ENCODE results near the gene NRIP1. TPM values are rescaled to one million over a fixed set of nuclear protein-coding genes. Genes with fewer than 3 reads are reported as not detected.

The NRIP1 gene
- total RNA-seq, 6 experiments from 2014 or later: 39.1 to 56.6 (median 52.3) TPM

GRCh38 chr21:15051644-15052458, 12.9 kb downstream of the NRIP1 start:
- peak overlapping the region; percentile 31; the same call in 1 of the 2 replicates for H3K4me3 Mint-ChIP-seq
- peaks cover 81% of the 10 kb centered on the region for H3K4me1 Mint-ChIP-seq (ENCODE audit: low read depth)
- H3K36me3 Mint-ChIP-seq (ENCODE audit: low read depth): peaks cover 30% of the 10 kb centered on the region
- H3K27me3 Mint-ChIP-seq (ENCODE audit: insufficient read depth): peaks cover 1% of the 10 kb centered on the region; the same call in 1 of the 2 replicates
- DNase-seq: peak; percentile 10
- TF ChIP-seq CTCF (IDR thresholded peaks at IDR 0.05): no peak
- H3K27ac Mint-ChIP-seq: peak overlapping the region; percentile 66; the same call in 1 of the 2 replicates
- H3K9me3 Mint-ChIP-seq: peaks cover 3% of the 10 kb centered on the region; the same call in 1 of the 2 replicates

- H3K9me3 Mint-ChIP-seq: peaks cover 4% of the 10 kb centered on the region; the same call in 1 of the 2 replicates
- H3K4me3 Mint-ChIP-seq: no peak overlapping the region
- TF ChIP-seq CTCF (IDR thresholded peaks at IDR 0.05): no peak
- peaks cover 37% of the 10 kb centered on the region for H3K36me3 Mint-ChIP-seq (ENCODE audit: low read depth)
- no peak for DNase-seq
- no peak overlapping the region for H3K27ac Mint-ChIP-seq
- peaks cover 1% of the 10 kb centered on the region; the same call in 1 of the 2 replicates for H3K27me3 Mint-ChIP-seq (ENCODE audit: insufficient read depth)
- peaks cover 75% of the 10 kb centered on the region for H3K4me1 Mint-ChIP-seq (ENCODE audit: low read depth)
Observed at GRCh38 chr21:15050568-15051377, 14.0 kb downstream of the NRIP1 start.

- Mint-ChIP-seq H3K4me3 (no peak overlapping the region), H3K4me1 (ENCODE audit: low read depth) (peaks cover 31% of the 10 kb centered on the region), H3K9me3 (peaks cover 4% of the 10 kb centered on the region; the same call in 1 of the 2 replicates), H3K27ac (no peak overlapping the region), H3K27me3 (ENCODE audit: insufficient read depth) (no peaks in the 10 kb centered on the region; the same call in 1 of the 2 replicates), H3K36me3 (ENCODE audit: low read depth) (peaks cover 45% of the 10 kb centered on the region)
- no peak for TF ChIP-seq CTCF (IDR thresholded peaks at IDR 0.05)
- no peak for DNase-seq
Observed at GRCh38 chr21:15045017-15045416, 19.8 kb downstream of the NRIP1 start.

GRCh38 chr21:15042531-15042930, 22.3 kb downstream of the NRIP1 start:
- no peak overlapping the region for H3K4me3 Mint-ChIP-seq
- peaks cover 57% of the 10 kb centered on the region for H3K36me3 Mint-ChIP-seq (ENCODE audit: low read depth)
- peaks cover 20% of the 10 kb centered on the region for H3K4me1 Mint-ChIP-seq (ENCODE audit: low read depth)
- H3K27ac Mint-ChIP-seq: no peak overlapping the region
- no peak for TF ChIP-seq CTCF (IDR thresholded peaks at IDR 0.05)
- no peak for DNase-seq
- peaks cover 4% of the 10 kb centered on the region; the same call in 1 of the 2 replicates for H3K9me3 Mint-ChIP-seq
- H3K27me3 Mint-ChIP-seq (ENCODE audit: insufficient read depth): no peaks in the 10 kb centered on the region; the same call in 1 of the 2 replicates

GRCh38 chr21:15039607-15040299, 25.0 kb downstream of the NRIP1 start:
- Mint-ChIP-seq H3K9me3 (no peaks in the 10 kb centered on the region), H3K27me3 (ENCODE audit: insufficient read depth) (no peaks in the 10 kb centered on the region), H3K4me3 (no peak overlapping the region), H3K27ac (no peak overlapping the region), H3K36me3 (ENCODE audit: low read depth) (peaks cover 41% of the 10 kb centered on the region), H3K4me1 (ENCODE audit: low read depth) (peaks cover 28% of the 10 kb centered on the region)
- TF ChIP-seq CTCF (IDR thresholded peaks at IDR 0.05): no peak
- DNase-seq: no peak
